HCEC 1CT (cell line): ENCODE data around the gene BCL3.
"Not testable (repeated sequence)": the region's sequence is repeated elsewhere in the genome, so short reads cannot be mapped to it uniquely, and the experiment has no call there.

ENCODE experiments used
- DNase-seq: peaks from one replicate; pipeline ENCODE4 v3.0.0-alpha.2; 2017

Gene BCL3

GRCh38 chr19:44765033-44765948, 16.8 kb downstream of the BCL3 start:
- DNase-seq = peak; percentile 36

GRCh38 chr19:44765949-44766335, 17.4 kb downstream of the BCL3 start:
- DNase-seq = no peak

GRCh38 chr19:44767295-44768180, 19.0 kb downstream of the BCL3 start:
- no peak for DNase-seq

GRCh38 chr19:44770550-44771257, 22.2 kb downstream of the BCL3 start:
- peak; percentile 89 for DNase-seq

- not testable (repeated sequence) for DNase-seq
Observed at GRCh38 chr19:44772144-44772543, 23.6 kb downstream of the BCL3 start.

GRCh38 chr19:44772959-44773358, 24.5 kb downstream of the BCL3 start:
- peak; percentile 29 for DNase-seq

- no peak for DNase-seq
Observed at GRCh38 chr19:44775676-44776240, 27.2 kb downstream of the BCL3 start.

GRCh38 chr19:44776402-44777096, 28.0 kb downstream of the BCL3 start:
- no peak for DNase-seq

GRCh38 chr19:44777715-44778347, 29.3 kb downstream of the BCL3 start, which contains the start of gene CBLC:
Gene CBLC (plus strand): TSS chr19:44777890. CDS start chr19:44777932, 42 bp downstream.
- DNase-seq = no peak

GRCh38 chr19:44779150-44779549, 30.6 kb downstream of the BCL3 start:
- no peak for DNase-seq

GRCh38 chr19:44781694-44782093, 33.2 kb downstream of the BCL3 start:
- not testable (repeated sequence) for DNase-seq

- no peak for DNase-seq
Observed at GRCh38 chr19:44782729-44783128, 34.2 kb downstream of the BCL3 start.

GRCh38 chr19:44783545-44783944, 35.0 kb downstream of the BCL3 start:
- DNase-seq = no peak

GRCh38 chr19:44785271-44785670, 36.8 kb downstream of the BCL3 start:
- DNase-seq = no peak

- DNase-seq = no peak
Observed at GRCh38 chr19:44785993-44786392, 37.5 kb downstream of the BCL3 start.

GRCh38 chr19:44788971-44789370, 40.5 kb downstream of the BCL3 start:
- DNase-seq = no peak

GRCh38 chr19:44789943-44790483, 41.5 kb downstream of the BCL3 start:
- DNase-seq = no peak

- DNase-seq = no peak
Observed at GRCh38 chr19:44792281-44792680, 43.8 kb downstream of the BCL3 start.

GRCh38 chr19:44794610-44795009, 46.1 kb downstream of the BCL3 start:
- no peak for DNase-seq

GRCh38 chr19:44795398-44795987, 47.0 kb downstream of the BCL3 start:
- no peak for DNase-seq

GRCh38 chr19:44796701-44797115, 48.2 kb downstream of the BCL3 start:
- DNase-seq = no peak
